Glomerular endothelial cell (primary cell): ENCODE results near the gene PSMC3. TPM values are rescaled to one million over a fixed set of nuclear protein-coding genes. Genes with fewer than 3 reads are reported as not detected.

Source experiments
- DNase-seq: peaks from one replicate; pipeline ENCODE4 v3.0.0-alpha.2; 2011; ENCODE audit warnings: low read depth, low spot score; ENCODE audit errors: extremely low read depth
- total RNA-seq: library from RNA; depleted of rRNA; stranded (reverse); fragments of >200 nt; gene quantifications from 2 replicates; pipeline ENCODE4 v1.2.3, GENCODE V29; 2015

PSMC3 gene
- total RNA-seq, 1 donor from 2014 or later = 156 TPM

DNA sequence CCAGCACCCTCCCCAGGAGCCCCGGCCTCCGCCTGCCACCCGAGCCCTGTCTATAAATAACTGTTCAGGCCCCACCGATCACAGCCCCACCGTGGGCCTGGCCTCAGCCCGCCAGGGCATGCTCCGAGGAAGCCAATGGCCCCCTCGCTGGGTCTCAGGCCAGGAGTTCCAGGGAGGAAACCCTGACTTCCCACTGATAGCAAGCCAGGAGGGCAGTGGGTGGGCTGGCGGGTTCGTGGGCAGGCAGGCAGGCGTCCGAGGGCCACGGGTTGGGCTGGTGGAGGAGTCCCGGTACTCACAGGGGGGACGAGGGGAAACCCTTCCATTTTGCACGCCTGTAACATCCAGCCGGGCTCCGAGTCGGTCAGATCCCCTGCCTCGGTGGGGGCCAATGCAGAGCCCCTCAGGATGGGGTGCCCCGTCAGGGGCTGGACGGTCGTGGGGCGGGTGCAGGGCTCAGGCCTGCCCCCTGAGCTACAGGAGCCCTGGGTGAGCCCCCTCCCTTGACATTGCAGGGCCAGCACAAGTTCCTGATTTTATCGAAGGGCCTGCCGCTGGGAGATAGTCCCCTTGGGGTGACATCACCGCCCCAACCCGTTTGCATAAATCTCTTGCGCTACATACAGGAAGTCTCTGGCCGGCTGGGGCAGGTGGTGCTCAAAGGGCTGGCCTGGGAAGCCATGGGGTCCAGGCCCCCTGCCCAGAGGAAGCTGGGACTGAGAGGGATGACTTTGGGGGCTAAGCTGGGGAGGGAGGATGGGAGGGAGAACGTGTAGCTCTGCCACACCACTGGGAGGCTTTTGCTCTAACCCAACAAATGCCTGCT is 48.0 kb downstream of the PSMC3 start, which contains the start of gene SPI1:
Gene SPI1 (minus strand): TSS at position 538 of the 826 bp plus-strand sequence. CDS start 194 bp downstream, at position 344.
- no peak for DNase-seq

DNA sequence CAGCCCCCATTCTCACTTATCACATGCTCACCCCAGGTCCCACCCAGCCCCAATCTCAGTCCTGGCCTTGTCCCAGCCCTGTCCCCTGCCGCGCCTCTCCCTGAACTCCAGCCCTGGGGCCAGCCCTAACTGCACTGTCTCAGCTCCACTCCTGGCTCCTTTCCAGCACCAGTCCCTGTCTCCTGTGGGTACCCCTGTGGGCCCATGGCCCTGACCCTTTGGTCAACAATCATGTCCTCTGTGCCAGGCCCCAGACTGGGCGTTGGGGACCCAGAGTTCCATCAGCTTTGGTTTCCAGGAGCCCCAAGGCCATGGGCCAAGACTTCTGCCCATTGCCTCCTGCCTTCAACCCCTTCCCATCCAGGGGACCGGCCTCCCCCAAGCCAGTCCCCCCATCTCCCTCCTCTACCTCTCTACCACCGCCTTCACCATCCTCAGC is 48.6 kb downstream of the PSMC3 start:
- no peak for DNase-seq

DNA sequence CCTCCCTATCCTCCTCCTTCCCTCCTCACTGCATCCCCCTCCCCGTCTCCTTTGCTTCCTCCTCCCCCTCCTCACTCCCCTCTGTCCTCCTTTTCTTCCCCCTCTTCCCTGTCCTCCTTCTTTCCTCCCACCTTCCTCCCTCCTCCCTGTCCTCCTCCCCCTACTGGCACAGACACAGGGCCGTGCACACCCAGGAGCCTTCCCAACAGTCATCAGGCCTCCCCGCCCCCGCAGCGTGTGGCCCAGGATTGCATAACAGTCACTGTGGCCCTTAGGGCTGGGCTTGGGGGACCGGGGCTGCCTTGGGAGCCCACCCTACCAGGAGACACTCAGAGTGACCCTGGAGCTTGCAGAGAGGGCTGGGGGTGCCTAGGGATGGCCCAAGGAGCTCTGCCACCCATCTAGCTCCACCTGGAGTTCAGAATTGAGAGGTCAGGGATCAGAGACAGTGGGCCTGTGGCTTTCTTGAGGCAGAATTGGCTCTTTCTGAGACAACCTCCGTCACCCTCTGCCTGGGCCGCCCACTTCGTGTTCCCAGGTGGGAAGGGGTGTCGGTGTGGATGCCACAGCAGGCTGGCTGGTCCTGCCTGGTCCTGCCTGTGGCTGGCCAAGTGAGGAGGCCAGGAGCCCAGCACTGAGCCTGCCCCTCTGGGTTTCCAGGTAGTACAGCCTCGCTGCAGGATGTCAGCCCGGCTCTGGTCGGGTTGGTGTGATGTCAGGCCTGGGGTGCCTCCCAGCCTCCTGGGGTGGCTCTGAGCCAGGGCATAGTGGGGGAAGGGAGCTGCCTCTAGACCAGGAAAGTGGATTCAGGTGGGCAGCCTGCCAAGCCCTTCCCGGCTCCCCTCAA is 49.5 kb downstream of the PSMC3 start:
- no peak for DNase-seq

DNA sequence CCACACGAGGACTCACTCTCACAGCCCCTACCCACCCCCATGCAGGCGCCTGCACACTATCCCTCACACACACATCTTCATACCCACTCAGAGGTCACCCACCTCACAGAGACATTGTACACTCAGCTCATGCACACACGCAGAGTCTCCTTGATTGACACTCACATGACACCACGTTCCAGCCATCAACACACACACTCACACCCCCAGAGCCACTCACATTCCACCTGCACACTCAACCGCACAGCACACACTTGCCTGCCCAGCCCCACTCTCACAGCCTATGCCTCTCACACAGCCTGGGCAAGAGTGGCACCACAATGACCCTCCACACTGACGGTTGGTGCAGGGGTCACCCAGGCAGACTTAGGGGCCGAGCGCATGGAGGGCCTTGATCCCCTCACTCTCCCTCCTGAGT is 50.1 kb downstream of the PSMC3 start:
- no peak for DNase-seq

DNA sequence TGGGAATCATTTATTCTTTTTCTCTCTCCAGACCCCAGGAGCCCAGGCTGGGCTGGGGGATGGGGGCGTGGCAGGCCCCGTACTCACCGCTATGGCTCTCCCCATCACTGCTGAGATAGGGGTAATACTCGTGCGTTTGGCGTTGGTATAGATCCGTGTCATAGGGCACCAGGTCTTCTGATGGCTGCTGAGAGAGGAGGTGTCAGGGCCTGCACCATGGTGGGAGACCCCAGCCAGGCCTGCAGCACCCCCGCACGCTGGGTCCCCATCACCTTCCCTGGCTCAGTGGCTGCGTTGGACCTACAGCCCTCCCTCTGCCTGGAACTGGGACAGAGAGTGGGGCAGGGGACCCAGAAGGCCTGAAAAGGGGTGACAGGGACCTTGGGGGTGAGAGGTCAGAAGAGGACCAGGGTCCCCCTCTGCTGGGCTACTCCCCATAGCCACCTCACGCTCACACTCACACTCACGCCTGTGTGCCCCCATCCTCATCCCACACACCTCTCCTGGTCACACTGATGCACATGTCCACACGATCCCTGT is 50.6 kb downstream of the PSMC3 start:
- no peak for DNase-seq

DNA sequence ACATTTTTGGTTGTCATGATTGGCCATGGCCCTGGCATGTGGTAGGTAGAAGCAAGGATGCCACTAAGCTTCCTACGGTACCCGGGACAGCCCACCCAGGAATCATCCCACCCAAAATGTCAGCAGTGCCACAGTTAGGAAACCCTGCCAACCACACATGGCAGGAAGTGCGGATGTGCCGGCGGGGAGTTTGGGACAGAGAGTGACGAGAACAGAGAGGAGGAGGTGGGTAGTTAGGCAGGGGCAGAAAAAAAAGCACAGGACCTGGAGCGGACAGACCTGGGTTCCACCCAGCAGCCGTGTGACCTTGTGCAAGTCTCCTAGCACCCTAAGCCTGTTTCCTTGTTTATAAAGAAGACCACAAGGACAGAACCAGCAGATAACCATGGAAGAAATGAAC is 51.2 kb downstream of the PSMC3 start:
- DNase-seq = no peak

DNA sequence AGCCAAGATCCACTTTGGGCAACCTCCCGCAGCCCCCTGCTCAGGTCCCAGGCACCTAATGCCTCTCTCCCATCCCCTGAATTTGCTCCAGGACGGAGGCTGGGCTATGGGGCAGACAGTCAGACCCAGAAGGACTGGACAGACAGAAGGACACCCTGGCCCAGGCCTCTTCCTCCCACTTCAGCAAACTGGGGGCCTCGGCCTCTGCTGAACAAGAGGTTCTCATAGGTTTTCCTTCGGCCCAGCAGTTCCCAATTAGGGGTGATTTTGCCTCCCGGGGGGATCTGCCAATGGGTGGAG is 51.6 kb downstream of the PSMC3 start:
- no peak for DNase-seq

DNA sequence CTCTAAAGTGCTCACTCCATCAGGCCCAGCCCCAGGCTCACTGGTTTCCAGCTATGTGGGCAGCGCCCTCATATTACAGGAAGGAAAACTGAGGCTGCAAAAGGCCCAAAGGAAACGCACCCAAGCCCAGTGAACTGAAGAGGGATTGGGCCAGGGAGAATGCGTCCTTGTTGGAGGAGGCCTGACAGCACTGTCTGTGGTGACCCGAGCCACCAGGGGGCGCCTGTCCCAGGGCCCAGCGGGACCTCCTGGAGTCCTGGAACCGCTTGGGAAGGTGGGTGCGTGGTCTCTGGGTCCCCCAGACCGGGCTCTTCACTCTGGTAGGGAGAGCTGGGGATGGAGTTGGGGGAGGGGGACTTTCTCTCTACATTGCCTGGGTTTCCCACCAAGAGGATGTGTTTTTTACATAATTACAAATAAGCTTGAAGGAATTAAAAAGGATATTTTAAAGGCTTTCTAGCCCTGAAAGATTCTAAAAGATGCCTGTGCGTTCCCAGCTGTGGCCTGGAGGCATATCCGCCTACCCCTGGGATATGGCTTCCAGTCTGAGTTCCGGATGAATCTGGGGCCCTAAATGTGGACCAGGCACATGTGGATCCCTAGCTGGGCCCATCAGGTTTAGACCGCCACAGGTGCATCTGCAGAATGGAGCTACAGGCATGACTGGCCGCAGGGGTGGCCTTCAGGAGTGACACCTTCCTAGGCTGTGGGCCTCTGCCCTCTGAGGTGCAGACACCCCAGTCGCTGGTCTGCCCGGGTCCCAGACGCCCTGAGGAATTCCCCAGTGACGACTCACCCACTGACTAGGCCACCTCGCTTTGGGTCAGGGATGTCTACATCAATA is 52.1 kb downstream of the PSMC3 start:
- peak; percentile 23 for DNase-seq

DNA sequence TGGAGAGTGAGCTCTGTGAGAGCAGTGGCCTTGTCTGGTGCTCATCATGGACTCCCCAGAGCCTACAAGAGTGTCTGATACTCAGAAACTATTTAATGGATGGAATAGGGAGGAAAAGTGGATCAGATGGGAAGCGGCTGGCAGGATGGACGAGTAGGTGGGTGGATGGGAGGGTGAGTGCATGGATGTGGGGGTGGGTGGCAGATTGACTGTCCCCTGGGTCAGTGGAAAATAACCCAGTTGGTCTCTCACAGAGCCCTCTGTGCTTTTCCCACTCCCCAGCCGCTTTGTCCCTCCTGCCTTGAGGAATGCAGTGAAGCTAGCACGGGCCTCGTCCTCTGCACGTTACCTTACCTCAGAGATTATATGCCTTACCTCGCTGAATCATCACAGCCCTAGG is 53.8 kb downstream of the PSMC3 start:
- no peak for DNase-seq

DNA sequence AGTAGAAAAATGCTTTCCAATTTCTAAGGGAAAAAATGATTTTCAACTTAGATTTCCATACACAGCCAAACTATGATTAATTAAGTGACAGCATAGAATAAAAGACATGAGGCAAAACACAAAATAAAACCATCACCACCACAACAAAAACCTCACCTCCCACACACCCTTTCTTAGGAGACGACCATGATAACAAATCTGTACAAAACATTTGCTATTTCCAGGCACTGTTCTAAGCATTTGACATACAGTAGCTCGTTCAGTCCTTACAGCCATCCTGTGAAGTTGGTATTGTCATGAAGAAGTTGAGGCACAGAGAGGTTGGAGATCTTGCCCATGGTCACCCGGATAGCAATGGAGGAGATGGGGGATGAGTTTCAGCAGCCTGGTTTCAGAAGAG is 56.6 kb downstream of the PSMC3 start:
- no peak for DNase-seq

Other genes starting within 250 kb of the PSMC3 start
- gene ARFGAP2, start 249.6 kb downstream of the PSMC3 start, total RNA-seq = 91.4 and 105 TPM in 2 replicates
- gene PACSIN3, start 240.0 kb downstream of the PSMC3 start, total RNA-seq = 16.8 and 21.6 TPM in 2 replicates
- gene DDB2, start 211.5 kb downstream of the PSMC3 start, total RNA-seq = 61.0 and 74.7 TPM in 2 replicates
- 29.9 and 53.1 TPM in 2 replicates for gene ACP2, start 177.6 kb downstream of the PSMC3 start, total RNA-seq
- gene NR1H3, start 168.4 kb downstream of the PSMC3 start, total RNA-seq = 4.1 and 7.6 TPM in 2 replicates
- gene MADD, start 156.3 kb downstream of the PSMC3 start, total RNA-seq = 28.1 and 39.7 TPM in 2 replicates
- not detected in 2 replicates for gene MYBPC3, start 73.7 kb downstream of the PSMC3 start, total RNA-seq
- gene SPI1, start 47.9 kb downstream of the PSMC3 start, total RNA-seq = not detected in 2 replicates
- gene SLC39A13, start 17.8 kb downstream of the PSMC3 start, total RNA-seq = 118 and 133 TPM in 2 replicates
- not detected in 2 replicates for gene RAPSN, start 22.7 kb upstream of the PSMC3 start, total RNA-seq
- gene CELF1, start 126.7 kb upstream of the PSMC3 start, total RNA-seq = 60.1 and 106 TPM in 2 replicates
- gene PTPMT1, start 139.2 kb upstream of the PSMC3 start, total RNA-seq = 125 and 126 TPM in 2 replicates
- gene KBTBD4, start 152.5 kb upstream of the PSMC3 start, total RNA-seq = 20.9 and 26.7 TPM in 2 replicates
- gene NDUFS3, start 152.6 kb upstream of the PSMC3 start, total RNA-seq = 61.5 and 71.2 TPM in 2 replicates
- not detected in 2 replicates for gene FAM180B, start 160.2 kb upstream of the PSMC3 start, total RNA-seq
- gene C1QTNF4, start 168.0 kb upstream of the PSMC3 start, total RNA-seq = 0.29 and 1.3 TPM in 2 replicates
- gene MTCH2, start 216.1 kb upstream of the PSMC3 start, total RNA-seq = 63.5 and 81.6 TPM in 2 replicates